Endometrium (tissue), 2 donors: Measurements from ENCODE around the gene RSPH1.

Experiments
- FAIRE-seq: peaks from 2 replicates; lab custom pipeline; 2012; peaks lifted over from hg19 to GRCh38; lab: Jason Lieb, UNC
- donor health status: control.
- donor health status: control.

Gene RSPH1

GRCh38 chr21:42496120-42496838 lies at the start of gene RSPH1:
TSS of gene RSPH1 (minus strand) at chr21:42496224. CDS start at chr21:42496186, 38 bp downstream.
- FAIRE-seq: peak; percentile 97

DNA sequence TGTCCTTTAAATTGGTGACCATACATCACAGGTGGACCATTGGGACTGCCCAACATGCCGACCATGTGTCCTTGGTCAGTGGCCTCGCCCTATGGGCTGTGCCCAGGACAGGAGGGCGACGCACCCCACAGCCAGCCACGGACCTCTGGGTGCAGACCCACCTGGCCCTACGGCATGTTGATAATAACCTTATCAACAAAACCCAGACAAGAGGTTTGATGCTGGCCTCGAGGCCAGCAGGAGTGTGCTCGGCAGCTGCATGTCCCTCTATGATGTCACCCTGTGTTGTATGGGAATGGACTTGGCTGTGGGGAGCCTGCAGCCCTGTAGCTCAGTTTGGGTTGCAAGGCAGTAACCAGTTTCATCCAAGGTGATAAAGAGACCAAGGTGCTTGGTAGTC lies 49.7 kb upstream of the RSPH1 start:
- no peak for FAIRE-seq

- FAIRE-seq: no peak
These were observed 49.3 kb upstream of the RSPH1 start for GRCh38 chr21:42545317-42545716.

GRCh38 chr21:42544544-42544943 lies 48.5 kb upstream of the RSPH1 start:
- FAIRE-seq: no peak

DNA sequence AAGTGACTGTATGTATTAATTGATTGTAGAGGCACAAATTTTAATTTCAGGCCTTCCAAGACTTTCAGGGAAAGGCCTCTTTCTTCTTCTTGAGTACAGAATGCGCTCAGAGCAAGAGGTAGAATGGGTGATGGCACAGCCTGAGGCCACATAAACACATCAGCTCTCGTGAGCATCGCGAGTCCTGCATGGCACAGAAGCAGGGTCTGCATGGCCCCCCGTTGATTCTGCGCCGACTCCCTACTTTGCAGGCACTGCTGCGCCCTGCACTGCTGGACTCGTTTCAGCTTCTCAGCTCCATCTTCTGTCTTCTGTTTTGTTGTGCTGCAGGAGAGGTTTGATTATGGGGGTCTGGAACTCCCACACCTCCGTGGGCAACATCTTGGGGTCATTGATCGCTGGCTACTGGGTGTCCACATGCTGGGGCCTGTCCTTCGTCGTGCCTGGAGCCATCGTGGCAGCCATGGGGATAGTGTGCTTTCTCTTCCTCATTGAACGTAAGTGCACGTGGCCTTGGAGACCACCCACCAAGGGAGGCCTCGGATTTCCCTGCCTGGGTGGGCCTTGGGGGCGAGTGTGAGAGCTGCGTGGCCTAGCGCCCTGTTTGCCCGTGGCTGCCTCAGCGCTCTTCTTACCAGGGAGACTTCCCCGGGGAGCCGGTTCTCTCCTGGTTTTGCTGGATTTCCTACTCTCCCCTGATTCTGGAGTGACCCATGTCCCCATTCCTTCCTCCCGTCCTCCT lies 47.3 kb upstream of the RSPH1 start:
- no peak for FAIRE-seq

DNA sequence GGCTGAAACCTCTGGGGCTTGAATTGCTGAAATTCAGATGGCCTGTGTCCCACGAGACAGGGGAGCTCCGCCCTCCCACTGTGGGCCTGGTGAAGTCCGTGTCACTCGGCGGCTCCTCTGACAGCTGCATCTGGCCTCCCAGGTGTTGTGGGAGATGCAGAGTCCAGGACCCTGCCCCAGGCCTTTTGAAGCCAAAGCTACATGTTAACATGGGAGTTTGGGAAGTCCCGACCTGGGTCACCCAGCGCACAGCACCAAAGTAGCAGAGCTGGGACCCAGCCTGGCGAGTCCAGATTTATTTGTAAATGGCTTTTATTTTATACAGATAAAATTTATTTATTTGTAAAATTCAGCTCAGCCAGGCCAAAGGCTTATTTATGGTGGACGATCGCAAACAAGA lies 46.6 kb upstream of the RSPH1 start:
- FAIRE-seq: no peak

- FAIRE-seq: no peak
These were observed 46.2 kb upstream of the RSPH1 start for GRCh38 chr21:42542196-42542595.

- FAIRE-seq: no peak
These were observed 45.6 kb upstream of the RSPH1 start for GRCh38 chr21:42541618-42542017.

DNA sequence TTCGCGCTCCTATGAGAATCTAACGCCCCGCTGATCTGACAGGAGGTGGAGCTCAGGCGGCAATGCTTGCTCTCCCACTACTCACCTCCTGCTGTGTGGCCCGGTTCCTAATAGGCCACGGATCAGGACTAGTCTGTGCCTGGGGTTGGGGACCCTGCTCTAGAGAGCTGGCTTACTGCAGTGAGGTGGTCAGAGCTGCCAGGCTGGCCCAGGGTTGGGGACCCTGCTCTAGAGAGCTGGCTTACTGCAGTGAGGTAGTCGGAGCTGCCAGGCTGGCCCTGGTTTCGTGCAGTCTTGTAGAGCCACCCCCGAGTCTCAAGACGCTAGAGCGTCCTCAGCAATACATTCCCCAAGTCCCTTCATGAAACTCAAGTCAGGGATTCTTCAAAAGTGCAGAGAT lies 45.1 kb upstream of the RSPH1 start:
- FAIRE-seq: no peak

DNA sequence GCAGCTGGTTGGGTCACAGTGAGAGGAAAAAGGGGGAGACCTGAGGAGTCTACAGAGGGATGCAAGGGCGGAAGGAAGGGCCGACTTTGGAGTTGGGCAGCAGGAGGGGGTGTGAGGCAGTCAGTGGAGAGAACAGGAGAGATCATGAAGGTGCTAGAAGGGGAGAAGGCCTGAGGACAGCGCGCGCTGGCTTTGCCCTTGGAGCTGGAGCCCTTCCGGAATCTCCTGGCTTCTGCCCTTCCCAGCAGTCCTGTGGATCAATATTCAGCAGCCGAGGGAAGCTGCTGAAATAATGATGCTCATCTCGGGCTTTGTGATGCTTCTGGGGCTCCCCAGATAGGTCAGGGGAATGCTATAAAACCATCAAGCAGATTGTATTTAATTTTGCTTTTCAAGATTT lies 44.4 kb upstream of the RSPH1 start:
- no peak for FAIRE-seq

DNA sequence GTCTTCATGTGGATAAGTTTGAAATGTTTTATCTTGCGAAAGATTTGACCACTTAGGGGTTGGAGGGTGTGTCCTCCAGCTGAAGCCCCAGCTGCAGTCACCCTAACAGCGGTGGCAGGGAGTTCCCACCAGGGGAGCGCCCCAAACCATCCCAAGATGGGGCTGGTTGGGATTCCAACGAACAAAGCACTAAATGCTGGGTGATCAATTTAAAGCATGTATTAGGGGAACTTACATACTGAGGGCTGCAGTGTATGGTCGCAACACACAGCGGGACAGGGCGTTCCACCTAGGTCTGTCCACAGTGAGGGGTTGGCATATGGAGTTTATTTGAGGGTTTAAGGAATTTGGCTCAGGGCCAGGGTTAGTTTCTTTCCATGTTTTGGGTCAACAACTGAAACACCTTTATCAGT lies 43.9 kb upstream of the RSPH1 start:
- no peak for FAIRE-seq

GRCh38 chr21:42539342-42539741 lies 43.3 kb upstream of the RSPH1 start:
- FAIRE-seq: no peak

DNA sequence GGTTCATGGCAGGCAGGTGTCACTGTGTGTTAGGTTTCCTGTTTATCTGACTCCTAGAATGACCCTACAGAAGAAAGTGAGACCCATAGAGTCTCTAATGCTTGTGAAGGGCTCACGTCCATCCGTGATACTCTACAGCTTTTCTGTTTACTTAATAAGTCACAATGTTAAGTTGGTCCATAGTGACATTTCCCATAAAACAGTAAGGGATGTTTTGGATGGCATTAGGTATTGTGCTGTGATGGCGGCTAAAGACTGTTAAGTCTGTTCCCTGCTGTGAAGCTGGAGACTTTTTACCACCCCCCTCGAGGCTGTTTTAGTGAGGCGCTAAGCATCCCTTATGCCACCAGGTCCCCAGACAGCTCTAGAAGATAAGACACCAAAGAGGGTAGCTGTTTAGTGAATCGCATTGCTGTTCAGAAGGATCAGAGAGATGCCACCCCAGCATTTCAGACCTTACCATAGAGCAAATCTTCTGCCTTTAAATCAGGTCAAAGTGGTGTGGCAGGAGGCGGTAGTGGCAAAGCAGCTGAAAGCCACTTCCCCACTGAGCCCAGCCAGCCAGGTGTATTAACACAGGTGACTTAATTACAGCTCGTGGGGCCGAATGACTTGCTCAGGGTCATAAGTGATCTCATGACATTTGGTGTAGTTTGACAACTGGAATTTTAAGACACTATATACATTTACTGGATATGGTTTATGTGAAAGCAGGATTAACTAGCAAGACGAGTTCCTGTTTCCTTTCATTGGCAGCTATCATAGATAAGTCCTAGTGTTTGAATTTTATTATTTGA lies 42.7 kb upstream of the RSPH1 start:
- no peak for FAIRE-seq

- FAIRE-seq: no peak
These were observed 41.2 kb upstream of the RSPH1 start for GRCh38 chr21:42537106-42537742.

DNA sequence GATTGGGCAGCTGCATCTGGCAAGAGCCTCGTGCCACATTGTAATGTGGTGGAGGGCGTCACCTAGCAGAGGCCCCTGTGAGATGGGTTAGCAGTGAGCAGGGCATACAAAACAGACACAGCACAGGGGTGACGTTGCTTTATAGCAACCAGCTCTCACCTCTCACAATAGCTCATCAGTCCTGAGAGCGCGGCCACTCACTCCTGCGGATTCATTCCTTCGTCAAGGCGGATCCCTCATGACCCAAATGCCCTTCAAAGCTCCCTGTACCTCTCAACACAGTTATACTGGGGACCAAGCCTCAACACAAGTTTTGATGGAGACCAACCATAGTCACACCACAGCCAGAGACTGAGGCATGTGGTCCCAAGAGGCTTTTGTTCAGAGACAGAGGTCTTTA lies 40.6 kb upstream of the RSPH1 start:
- no peak for FAIRE-seq

DNA sequence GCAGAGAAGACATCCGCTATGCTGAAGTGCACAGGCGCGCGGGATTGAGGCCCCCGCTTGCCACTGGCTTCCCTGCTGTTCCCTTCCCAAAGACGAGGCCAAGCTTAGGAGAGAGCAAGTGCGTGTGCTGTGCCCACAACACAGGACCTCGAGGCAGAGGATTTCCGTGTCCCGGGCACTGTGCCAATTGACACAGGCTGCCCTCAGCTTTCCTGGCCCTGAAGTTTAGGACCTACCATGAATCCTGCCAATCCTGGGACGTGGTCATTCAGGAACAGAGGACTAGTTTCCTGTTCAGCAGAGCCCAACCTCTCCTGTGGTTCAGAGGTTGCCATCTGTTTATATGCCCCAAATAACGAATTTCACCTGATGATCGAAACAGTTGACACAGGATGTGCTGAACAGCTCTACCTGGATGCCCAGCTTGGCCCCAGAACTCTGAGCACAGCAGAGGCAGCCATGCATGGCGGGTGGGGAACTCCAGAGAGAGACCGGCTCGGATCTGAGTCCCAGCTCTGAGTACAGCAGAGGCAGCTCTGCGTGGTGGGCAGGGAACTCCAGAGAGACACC lies 39.7 kb upstream of the RSPH1 start:
- FAIRE-seq: no peak

DNA sequence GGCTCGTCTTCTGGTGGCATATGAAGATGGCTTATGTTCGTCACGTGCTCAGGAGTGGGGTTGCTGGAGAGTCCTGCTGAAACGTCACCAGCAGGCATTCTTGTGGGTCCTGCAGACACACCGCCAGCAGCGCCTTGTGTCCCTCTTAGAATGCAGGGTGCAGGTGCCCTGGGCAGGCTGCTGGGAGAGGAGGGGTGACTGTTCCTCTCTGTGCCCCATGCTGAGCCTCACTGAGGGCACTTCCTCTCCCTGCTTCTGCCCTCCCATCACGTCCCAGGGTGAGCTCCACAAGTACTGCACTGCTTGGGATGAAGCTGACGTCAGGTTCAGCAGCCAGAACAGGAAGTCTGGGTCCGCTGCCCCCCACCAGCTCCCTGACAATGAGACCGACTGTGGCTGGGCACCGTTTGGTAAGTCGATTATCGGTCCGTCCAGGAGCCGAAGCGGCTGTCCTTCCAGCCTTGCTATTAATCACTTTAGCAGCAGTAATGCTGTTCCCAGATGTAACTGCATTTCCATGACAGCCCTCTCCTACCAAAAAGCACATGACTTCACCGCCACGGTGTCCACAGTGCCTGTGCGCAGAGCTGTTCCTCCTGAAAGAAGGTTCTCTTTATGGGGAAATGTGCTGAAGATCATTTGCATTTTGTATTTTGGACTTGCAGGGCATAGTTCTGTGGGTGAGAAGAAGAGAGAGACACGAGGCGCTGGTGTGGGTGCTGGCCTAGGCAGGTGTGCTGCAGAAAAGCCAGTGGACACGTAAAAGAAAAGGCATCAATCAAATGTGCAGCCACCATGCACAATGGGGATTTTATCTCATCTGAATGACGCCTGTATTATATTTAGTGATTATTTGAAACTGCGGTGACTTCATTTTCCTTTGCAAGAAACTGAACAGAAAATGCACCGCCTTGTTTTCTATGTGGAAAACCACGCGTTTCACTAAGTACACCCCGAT lies 38.7 kb upstream of the RSPH1 start:
- no peak for FAIRE-seq

DNA sequence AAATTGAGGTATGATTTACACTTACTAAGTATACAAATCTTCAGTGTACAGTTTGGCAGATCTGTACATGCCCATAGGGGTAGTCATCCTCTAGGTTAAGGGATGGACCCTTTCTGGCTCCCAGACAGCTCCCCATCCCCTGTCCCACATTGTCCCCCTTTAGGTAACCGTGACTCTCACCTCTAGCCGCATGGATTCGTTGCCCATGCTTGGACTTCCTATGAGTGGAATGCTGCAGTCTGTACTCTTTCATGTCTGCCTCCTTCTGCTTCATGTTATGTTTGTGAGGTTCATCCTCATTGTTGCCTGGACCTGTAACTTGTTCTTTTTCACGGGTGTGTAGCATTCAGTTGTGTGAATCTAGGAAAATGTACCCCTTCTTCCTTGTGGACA lies 37.9 kb upstream of the RSPH1 start:
- FAIRE-seq: no peak

DNA sequence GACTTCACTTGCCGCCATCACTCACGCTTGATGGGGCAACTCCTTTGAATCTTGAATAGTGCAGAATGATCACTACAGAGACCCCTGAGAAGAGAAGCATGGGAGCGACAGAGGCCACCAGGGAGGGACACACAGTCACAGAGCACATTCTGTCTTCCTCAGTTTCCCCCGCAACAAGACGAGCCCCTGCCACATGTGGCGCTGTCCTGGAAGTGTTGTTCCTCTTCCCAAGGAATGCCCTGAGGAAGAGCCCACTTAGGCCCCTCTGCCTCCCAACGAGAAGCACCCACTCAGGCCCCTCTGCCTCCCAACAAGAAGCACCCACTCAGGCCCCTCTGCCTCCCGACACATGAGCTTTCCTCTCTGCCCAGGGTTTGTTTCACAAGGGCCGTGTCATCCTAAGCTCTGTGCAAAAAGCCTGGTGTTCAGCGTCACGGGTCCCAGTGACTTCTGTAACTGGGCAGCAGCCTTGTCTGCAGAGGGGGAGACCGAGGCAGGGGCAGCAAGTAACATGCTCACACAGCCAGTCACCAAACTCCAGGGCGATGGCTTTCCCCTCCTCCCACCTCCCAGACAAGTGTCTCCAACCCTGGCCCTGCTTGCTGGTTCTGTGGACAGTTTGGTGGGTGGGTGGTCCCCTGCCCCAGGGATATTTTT lies 37.4 kb upstream of the RSPH1 start:
- FAIRE-seq: no peak

- FAIRE-seq: no peak
These were observed 36.6 kb upstream of the RSPH1 start for GRCh38 chr21:42532466-42533181.
